Psoas muscle (tissue), 8 donors: ENCODE data around the gene CENPL. TPM values are rescaled to one million over a fixed set of nuclear protein-coding genes. Genes with fewer than 3 reads are reported as not detected.

Experiments
- ATAC-seq, 4 donors: fragments of 200-7000 bp; cut with Tn5 transposase; one replicate each; pipeline ENCODE4 v1.9.1; 2020; ENCODE audit warnings: moderate library complexity in 3 of 4, mild to moderate bottlenecking in 2 of 4
- DNase-seq, 2 donors: peaks; one replicate each; pipeline ENCODE4 v3.0.0-alpha.2; 2020
- H3K27ac ChIP-seq: fragments of 200-600 bp; one replicate; pipeline ENCODE4 v1.8.0; 2022
- H3K27me3 ChIP-seq, 3 donors: fragments of 200-600 bp in 1 of 3; one replicate each; pipeline versions ENCODE4 v1.6.1 to v1.8.0; 2013 to 2022; ENCODE audit warnings: low read length in 2 of 3, mild to moderate bottlenecking in 2 of 3, moderate library complexity in 1 of 3; ENCODE audit not compliant: insufficient read depth in 3 of 3
- H3K36me3 ChIP-seq, 2 donors: fragments of 200-600 bp in 1 of 2; one replicate each; pipeline versions ENCODE4 v1.6.1 to v1.8.0; 2013 to 2022; ENCODE audit warnings: low read depth in 1 of 2, mild to moderate bottlenecking in 1 of 2, moderate library complexity in 1 of 2; ENCODE audit not compliant: insufficient read depth in 1 of 2
- H3K4me1 ChIP-seq: fragments of 200-600 bp; one replicate; pipeline ENCODE4 v1.8.0; 2022
- H3K4me3 ChIP-seq: fragments of 200-600 bp; one replicate; pipeline ENCODE4 v1.8.0; 2022; ENCODE audit warnings: mild to moderate bottlenecking
- H3K9me3 ChIP-seq: fragments of 200-600 bp; one replicate; pipeline ENCODE4 v1.8.0; 2022
- CTCF ChIP-seq: fragments of 200-600 bp; IDR thresholded peaks from one replicate; pipeline ENCODE4 v1.8.0; 2022; ENCODE audit warnings: antibody characterized with exemption
- intact Hi-C, 2 donors: fragments of 100-400 bp; cut with DNase I; formaldehyde crosslinking; loops; one replicate each; pipeline versions ENCODE4 v1.11.0 to v1.14.2; 2022
- polyA plus RNA-seq, 3 donors: library from polyadenylated mRNA; stranded (reverse); fragments of 200-250 nt; gene quantifications; one replicate each; pipeline ENCODE4 v1.2.3, GENCODE V29; 2013
- total RNA-seq, 4 donors: library from RNA; stranded (reverse); fragmentation: NEBNext Ultra II Directional in 2 of 4; extraction: Animal tissue kit (Norgen Biotek cat#: 25700) in 2 of 4; gene quantifications; one replicate each; pipeline versions ENCODE4 v1.2.1 to v1.2.4, GENCODE V29; 2021 to 2023
- donor health status: healthy with polysubstance abuse.
- donor health status: DM: no; HTN: no; CAD: no; lungs with moderate emphysema.
- donor health status: Bipolar disorder and iron deficiency.
- donor health status: healthy.
- donor health status: DM: yes; HTN: yes; CAD: no.
- donor health status: DM: no; HTN: no; CAD: no.
- donor health status: DM: no; HTN: no; CAD: no.
- donor health status: DM: yes; HTN: yes; CAD: no.

CENPL gene
- total and polyA plus RNA-seq, 7 donors, result 2.1 to 7.0 (median 5.0) TPM

DNA sequence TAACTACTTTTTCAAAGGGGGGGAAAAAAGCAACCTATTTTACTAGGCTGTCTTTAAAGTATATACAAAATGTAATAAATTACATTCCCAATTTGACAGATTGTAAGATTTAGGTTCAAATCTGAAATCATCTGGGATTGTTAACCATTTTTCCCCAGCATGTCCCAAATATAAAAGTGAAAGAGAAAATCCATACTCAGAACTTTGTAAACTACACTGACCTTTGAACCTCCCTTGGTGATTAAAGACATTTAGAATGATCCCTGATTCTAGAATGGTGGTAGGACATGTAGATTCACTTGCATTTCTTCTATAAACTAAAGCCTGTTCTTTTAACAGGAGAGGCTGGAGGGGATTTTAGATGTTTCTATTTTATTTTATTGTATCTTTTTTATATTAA lies 70.9 kb downstream of the CENPL start:
- ATAC-seq (no peak), DNase-seq (no peak)
- H3K9me3 ChIP-seq, result no peaks in the 10 kb centered on the region
- H3K4me3 ChIP-seq, result no peak overlapping the region
- H3K36me3 ChIP-seq, result peaks cover 3 to 72% of the 10 kb centered on the region in 2 donors
- no peaks in the 10 kb centered on the region for H3K27me3 ChIP-seq
- no peaks in the 10 kb centered on the region for H3K4me1 ChIP-seq
- intact Hi-C loops, result no loop called here
- H3K27ac ChIP-seq, result no peak overlapping the region
- TF ChIP-seq CTCF, result no peak

Other genes with a start within 250 kb of the CENPL start
- not detected for gene SLC9C2, start 221.8 kb downstream of the CENPL start, total RNA-seq
- not detected for gene SLC9C2, start 221.8 kb downstream of the CENPL start, polyA plus RNA-seq
- gene TEX50, start 189.5 kb downstream of the CENPL start, total RNA-seq, result not detected
- gene TEX50, start 189.5 kb downstream of the CENPL start, polyA plus RNA-seq, result not detected
- not detected for gene ANKRD45, start 155.0 kb downstream of the CENPL start, total RNA-seq
- gene ANKRD45, start 155.0 kb downstream of the CENPL start, polyA plus RNA-seq, result under 1 TPM in 1 of 3 donors, not detected in 2; 0.05 TPM
- 10 to 100 TPM; 11.3 to 19.6 (median 15.7) TPM for gene KLHL20, start 109.9 kb downstream of the CENPL start, total RNA-seq
- 10 to 100 TPM in 1 of 3 donors, 1 to 10 TPM in 2; 7.8 to 17.1 (median 8.8) TPM for gene KLHL20, start 109.9 kb downstream of the CENPL start, polyA plus RNA-seq
- gene DARS2, start 210 bp downstream of the CENPL start, total RNA-seq, result 10 to 100 TPM in 1 of 4 donors, 1 to 10 TPM in 3; 5.7 to 14.3 (median 6.7) TPM
- gene DARS2, start 210 bp downstream of the CENPL start, polyA plus RNA-seq, result 10 to 100 TPM in 1 of 3 donors, 1 to 10 TPM in 2; 4.5 to 12.7 (median 7.3) TPM
- gene GAS5, start 43.1 kb upstream of the CENPL start, total RNA-seq, result 100 to 1,000 TPM in 2 of 4 donors, 10 to 100 TPM in 2; 70.0 to 148 (median 100) TPM
- gene GAS5, start 43.1 kb upstream of the CENPL start, polyA plus RNA-seq, result 100 to 1,000 TPM; 115 to 222 (median 178) TPM
- 1 to 10 TPM; 5.5 to 8.2 (median 6.8) TPM for gene ZBTB37, start 43.5 kb upstream of the CENPL start, total RNA-seq
- 1 to 10 TPM; 1.0 to 2.9 (median 2.5) TPM for gene ZBTB37, start 43.5 kb upstream of the CENPL start, polyA plus RNA-seq
- under 1 TPM in 2 of 4 donors, not detected in 2; 0.22 to 0.51 TPM for gene SERPINC1, start 92.4 kb upstream of the CENPL start, total RNA-seq
- gene SERPINC1, start 92.4 kb upstream of the CENPL start, polyA plus RNA-seq, result 1 to 10 TPM in 1 of 3 donors, under 1 TPM in 1, not detected in 1; 0.08 to 5.3 TPM
- 10 to 100 TPM; 21.8 to 39.1 (median 29.4) TPM for gene RC3H1, start 197.5 kb upstream of the CENPL start, total RNA-seq
- 10 to 100 TPM in 1 of 3 donors, 1 to 10 TPM in 2; 2.9 to 23.0 (median 5.7) TPM for gene RC3H1, start 197.5 kb upstream of the CENPL start, polyA plus RNA-seq